Stimulated activated CD4-positive, alpha-beta T cell treated with anti-CD3 and anti-CD28 coated beads, Interleukin-2, amount 100 ng/mL, for 24 hours (primary cell): ENCODE data around the gene MRPL2.
"Not testable (repeated sequence)": the region's sequence is repeated elsewhere in the genome, so short reads cannot be mapped to it uniquely, and the experiment has no call there.

Experiments used
- DNase-seq, 2 donors: peaks; one replicate each; pipeline ENCODE4 v3.0.0-alpha.2; 2020

Gene MRPL2

GRCh38 chr6:43052225-43052841, 6.9 kb downstream of the MRPL2 start:
- no peak for DNase-seq

- DNase-seq, result no peak
Observed at GRCh38 chr6:43050981-43051380, 8.3 kb downstream of the MRPL2 start.

DNA sequence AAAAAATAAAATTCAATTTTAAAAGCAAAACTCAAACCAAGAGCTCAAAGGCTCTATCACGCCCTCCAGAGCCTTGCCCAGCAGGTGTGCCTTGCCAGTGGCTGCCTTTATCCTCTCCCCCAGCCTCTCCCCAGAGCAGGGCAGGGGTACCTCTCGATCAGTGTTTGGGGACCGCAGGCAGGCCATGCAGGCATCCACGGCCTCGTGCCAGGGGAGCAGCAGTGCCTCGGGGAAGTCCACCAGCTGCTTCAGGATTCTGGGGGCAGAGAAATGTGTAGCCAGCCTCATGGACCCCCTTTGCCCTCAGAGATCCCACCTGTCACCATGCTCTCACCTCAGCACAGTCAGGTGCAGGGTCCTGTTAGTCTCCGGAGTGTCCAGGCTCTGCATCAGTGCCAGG, 11.2 kb downstream of the MRPL2 start:
- DNase-seq, result no peak

DNA sequence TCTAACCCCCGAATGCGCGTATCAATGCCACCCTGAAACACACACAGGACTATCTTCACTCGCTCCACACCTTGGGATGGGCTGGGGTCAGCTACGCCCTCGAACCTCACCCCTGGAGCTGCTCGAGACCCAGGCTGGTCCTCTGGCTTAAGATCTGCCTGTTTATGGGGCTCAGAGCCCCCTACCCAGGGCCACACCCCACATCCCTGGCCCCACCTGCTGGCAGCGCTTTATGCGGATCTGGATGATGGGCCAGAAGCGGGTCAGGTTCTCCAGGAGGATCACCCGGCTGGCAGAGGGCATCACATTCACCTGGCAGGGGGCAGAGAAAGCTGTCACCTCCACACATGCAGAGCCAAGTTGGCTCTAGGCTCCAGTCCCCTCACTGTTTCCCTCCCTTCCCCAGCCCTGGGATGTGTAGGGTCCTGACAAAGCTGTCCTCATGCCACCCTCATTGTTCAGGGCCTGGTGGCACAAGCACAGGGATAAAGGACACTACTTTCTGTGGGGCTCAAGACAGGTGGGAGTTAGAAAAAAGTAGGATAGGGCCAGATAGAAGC, 13.8 kb downstream of the MRPL2 start:
- no peak for DNase-seq

- no peak for DNase-seq
Observed at GRCh38 chr6:43043310-43043709, 15.9 kb downstream of the MRPL2 start.

DNA sequence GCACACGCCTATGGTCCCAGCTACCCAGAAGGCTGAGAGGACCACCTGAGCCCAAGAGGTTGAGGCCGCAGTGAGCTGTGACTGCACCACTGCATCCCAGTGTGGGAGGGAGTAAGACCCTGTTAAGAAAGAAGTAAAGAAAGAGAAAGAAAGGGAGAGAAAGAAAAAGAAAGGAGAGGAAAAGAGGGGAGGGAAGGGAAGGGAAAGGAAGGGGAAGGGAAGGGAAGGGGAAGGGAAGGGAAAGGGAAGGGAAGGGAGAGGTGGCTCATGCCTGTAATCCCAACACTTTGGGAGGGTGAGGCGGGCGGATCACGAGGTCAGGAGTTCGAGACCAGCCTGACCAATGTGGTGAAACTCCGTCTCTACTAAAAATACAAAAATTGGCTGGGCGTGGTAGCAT, 17.8 kb downstream of the MRPL2 start:
- DNase-seq, result not testable (repeated sequence)

DNA sequence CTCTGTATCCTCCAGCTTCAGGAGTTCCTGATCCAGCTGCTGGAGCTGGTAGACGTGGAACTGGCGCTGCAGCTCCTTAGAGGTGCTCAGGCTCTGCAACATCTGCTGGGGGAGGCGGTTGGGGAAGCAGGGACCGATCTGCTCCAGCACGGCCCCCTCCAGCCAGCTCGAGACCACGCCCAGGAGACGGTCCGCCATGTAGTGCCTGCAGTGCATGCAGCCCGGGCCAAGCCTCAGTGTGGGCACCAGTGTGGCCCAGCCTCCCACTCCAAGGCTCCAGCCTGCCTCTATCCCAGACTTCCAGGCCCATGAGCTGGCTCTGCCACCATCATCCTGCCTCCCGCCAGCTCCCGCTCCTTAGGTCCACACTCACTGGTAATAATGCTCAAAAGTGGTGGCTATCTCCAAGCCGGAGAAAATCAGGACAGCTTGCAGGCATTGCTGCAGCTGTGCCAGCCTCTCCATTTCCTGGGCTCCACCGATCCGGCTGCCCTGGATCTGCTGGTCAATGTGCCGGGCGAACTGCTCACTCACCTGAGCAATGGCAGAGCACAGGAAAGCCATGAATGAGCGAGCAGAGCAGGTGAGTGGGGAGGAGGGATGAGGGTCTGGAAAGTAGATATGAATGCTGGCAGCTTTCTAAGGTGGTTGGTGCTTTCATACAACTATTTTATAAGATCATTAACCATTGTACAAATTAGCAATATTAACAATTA, 18.5 kb downstream of the MRPL2 start:
- DNase-seq, result no peak

- DNase-seq, result no peak
Observed at GRCh38 chr6:43038727-43039126, 20.5 kb downstream of the MRPL2 start.

DNA sequence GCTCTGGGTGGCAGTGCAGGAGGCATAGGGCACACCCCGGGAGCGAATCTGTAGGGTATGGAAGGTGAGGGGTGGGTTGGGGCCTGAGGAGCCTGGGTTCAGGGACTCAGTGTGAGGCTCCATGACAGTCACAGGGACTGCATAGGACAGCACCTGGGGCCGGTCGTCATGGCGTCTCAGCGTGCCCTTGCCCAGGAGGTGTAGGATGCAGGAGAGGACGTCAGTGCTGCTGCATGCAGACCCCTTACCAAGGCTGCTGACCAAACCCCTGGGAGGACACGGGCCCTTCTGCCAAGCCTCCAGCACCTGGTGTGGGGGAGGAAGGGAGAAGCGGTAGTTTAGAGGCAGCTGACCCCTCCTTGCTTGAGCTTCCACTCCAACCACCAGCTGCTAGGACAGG, 21.5 kb downstream of the MRPL2 start:
- no peak for DNase-seq

- no peak for DNase-seq
Observed at GRCh38 chr6:43037197-43037596, 22.0 kb downstream of the MRPL2 start.

DNA sequence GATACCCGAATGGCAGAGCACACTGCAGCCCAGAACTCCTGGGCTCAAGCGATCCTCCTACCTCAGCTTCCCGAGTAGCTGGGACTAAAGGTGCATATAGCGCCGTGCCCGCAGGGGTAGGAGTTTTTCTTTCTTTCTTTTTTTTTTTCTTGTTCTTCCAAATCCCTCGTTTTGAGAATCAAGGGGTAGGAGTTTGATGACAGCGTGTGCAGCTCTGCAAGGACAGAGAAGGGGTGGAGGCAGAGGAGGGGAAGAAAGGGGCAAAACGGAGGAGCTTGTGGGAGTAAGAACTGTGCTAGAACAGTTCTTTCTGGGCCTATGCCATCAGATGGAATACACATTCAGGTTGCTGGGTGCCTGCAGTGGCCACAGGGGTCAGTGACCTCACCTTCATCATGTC, 22.5 kb downstream of the MRPL2 start:
- no peak for DNase-seq

GRCh38 chr6:43035495-43036194, 23.6 kb downstream of the MRPL2 start:
- DNase-seq, result no peak

DNA sequence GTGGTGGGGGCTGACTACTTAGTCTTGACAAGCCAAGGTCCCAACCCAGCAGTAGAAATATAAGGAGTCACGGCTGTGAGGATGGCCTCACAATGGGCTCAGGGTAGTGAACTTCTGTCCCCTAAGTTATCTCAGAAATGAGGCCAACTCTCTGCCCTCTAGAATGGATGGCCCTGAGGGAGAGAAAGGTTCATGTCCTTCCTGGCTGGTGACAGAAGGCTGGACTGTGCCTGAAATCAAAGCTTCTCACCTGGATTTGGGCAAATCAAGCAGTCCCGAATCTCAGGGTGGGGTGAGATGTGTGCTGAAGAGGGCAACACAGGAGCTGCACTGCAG, 25.1 kb downstream of the MRPL2 start:
- DNase-seq, result no peak

- no peak for DNase-seq
Observed at GRCh38 chr6:43033496-43034189, 25.6 kb downstream of the MRPL2 start.

DNA sequence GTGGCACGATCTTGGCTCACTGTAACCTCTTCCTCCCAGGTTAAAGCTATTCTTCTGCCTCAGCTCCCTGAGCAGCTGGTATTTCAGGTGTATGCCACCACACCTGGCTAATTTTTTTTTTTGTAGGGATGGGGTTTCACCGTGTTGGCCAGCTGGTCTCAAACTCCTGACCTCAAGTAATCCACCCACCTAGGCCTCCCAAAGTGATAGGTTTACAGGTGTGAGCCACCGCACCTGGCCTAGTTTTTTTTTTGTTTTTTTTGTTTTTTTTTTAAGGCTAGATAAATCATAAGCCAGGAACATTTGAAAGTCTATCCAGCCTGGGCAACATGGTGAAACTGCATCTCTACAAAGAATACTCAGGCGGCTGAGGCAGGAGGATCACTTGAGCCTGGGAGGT, 26.9 kb downstream of the MRPL2 start:
- DNase-seq, result no peak

DNA sequence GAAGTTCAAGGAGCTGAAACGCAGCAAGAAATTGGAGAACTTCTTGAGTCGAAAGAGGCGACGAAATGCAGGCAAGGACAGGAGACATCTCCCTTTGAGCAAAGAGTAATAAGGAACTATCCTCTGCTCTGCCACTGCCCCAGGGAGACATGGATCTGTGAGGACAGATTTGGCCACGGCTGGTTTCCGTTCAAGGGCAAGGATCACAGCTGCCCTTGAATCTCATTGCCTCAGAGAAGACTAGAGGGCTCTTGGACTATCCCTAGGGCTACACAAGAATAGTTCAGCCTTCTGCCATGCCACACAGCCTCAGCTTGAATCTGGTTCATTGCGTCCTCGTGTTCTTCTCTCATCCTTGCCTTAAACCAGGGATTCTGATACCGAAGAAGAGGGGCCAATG, 30.1 kb downstream of the MRPL2 start:
- DNase-seq, result no peak

- DNase-seq, result no peak
Observed at GRCh38 chr6:43026365-43026764, 32.9 kb downstream of the MRPL2 start.

DNA sequence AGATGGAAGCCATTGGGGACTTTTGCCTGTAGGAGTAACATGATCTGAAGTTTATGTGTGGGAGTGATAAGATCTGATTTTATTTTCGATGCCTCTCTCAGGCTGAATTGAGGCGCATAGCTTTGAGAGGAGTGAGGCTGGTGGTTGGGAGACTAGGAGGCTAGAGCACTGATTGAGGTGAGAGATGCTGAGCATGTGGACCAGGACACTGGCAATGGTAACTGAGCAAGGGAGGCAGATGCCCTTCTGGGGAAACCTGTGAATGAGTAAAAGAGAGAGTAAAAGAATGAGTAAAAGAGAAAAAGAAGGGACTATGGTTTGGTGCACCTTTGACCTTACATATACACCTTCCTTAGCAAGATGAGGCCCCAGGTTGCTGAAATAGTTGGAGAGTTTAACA, 34.8 kb downstream of the MRPL2 start:
- no peak for DNase-seq

DNA sequence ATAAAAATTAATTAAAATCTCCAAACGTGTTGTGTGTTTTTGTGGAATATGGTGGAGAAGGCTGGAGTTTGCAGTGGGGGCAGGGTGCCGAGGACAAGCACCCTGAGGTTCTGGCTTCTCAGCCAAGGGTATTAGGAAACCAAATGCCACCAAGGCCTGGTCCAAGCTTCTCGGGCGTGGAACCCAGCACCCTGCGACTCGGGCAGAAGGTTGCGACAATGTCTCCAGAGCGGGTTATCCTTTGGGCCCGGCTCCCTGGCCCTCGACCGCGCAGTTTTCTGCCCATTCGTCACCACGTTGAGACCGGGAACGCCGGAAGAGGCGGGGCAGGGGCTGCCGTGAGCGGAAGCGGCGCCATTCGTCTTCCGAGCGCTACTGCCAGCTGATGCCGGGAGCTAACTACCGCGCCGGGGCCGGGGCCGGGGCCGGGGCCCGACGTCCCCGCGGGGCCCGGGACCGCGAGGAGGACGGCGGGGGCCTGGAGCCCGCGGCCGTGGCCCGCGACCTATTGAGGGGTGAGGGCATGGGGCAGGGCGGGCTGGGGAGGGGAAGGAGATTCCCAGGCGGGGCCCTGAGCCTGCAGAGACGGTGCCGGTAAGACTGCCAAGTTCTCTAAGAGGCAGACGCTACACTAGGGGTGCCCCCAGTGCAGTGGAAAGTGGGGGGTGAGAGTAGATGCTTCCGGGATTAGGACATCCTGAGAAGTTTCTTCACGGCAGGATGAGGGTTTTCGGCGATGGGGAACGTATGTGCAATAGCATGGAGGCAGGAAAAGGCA, 37.8 kb downstream of the MRPL2 start, which contains the start of gene RRP36:
TSS of gene RRP36 (plus strand) at position 354 of the 778 bp plus-strand sequence. CDS start at position 386, 32 bp downstream.
- DNase-seq, result peak; percentile 83 to 85

DNA sequence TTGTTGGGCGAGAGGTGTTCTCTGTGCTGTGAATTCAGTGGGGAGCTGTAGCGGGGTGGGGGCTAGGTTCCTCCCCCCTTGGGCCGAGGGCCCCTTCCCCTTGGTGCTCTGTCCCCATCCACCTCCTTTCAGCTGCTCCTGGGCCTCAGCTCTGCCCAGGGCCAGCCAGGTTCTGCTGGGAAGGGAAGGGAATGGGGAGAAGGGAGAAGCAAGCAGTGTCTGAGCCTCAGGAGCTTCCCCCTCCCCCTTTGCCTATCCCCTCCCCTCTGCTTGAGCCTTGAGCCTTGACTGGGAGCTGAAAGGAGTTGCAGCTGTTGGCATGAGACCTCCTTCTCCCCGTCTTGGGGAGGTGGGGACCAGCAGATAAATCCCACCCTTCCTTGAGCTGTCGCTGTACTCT, 38.4 kb downstream of the MRPL2 start:
- DNase-seq, result no peak

DNA sequence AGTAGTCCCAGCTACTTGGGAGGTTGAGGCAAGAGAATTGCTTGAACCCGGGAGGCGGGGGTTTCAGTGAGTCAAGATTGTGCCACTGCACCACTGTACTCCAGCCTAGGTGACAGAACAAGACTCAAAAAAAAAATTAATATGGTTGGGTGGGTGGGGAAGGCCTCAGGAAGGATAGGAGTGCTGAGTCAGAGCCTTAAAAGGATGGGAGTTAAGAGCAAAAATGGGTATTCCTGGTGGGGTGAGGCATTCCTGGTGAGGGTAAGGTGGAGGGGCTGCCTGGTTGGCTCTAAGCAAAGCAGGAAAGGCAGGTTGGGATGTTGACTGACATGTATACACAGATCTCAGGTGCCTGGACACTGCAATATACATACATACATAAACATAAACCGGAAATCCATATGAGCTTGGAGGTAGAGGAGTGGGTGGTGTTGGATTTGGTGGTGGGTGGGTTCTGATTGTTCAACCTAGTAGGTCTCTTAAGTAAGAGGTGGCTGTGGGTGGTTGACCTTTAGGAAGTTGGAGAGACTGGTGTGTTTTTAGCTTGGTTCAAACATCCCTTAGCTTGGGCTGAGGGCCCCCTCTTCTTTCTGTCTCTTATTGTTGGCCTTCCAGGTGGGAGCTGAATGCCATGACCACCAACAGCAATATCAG, 39.1 kb downstream of the MRPL2 start:
- DNase-seq, result no peak

DNA sequence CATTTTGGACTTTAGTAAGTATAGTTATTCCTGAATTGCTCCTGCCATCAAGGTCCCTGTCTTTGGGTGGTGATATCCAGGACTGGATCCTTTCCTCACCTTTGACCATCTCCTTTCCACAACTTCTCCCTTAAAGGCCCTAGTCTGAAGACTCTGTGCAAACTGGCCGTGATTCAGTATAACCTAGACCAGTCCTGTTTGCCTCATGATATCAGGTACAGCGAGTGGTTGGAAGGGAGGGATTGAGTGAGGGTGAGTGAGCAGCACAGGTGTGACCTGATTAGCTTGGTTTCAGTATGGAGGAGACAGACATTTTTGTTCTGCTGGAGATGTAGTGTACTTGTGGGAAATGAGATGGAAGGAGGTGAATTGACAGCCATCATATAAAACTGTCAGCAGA, 40.1 kb downstream of the MRPL2 start:
- DNase-seq, result no peak
